ENCODE data around the gene SLC26A3. TPM values are rescaled to one million over a fixed set of nuclear protein-coding genes. Genes with fewer than 3 reads are reported as not detected.

The SLC26A3 gene
- total and polyA plus RNA-seq, 2 experiments from 2014 or later, result not detected

DNA sequence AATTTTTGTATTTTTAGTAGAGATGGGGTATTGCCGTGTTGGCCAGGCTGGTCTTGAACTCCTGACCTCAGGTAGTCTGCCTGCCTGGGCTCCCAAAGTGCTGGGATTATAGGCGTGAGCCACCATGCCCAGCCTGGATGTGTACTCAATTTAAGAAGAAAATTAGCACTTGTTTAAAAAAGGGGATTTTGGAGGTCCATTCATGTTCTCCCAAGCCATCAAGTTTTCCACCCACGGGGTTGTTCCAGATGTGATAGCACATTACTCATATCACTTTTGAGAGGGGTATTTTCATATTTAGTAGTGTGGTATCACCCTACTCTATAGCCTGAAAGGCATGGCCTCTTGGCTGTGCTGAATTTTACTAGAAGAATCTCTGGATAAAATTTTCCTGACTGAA is 10.5 kb upstream of the SLC26A3 start:
- no peaks in the 10 kb centered on the region for H3K9me3 Mint-ChIP-seq
- Histone ChIP-seq H3K79me2 (replicated peaks; ENCODE audit: insufficient read depth) (no peaks in the 10 kb centered on the region), H4K20me1 (replicated peaks; ENCODE audit: insufficient read depth) (no peaks in the 10 kb centered on the region), H3K4me2 (no peak overlapping the region), H3K36me3 (ENCODE audit: insufficient read depth) (no peaks in the 10 kb centered on the region), H3K27ac (ENCODE audit: low read depth) (no peak overlapping the region), H2AFZ (no peak overlapping the region), H3F3A (replicated peaks; ENCODE audit: low read depth) (no peaks in the 10 kb centered on the region), H3K4me1 (ENCODE audit: insufficient read depth) (no peaks in the 10 kb centered on the region), H3K27me3 (ENCODE audit: insufficient read depth) (no peaks in the 10 kb centered on the region), H3K4me3 (no peak overlapping the region), H3K9me2 (ENCODE audit: insufficient read depth) (no peaks in the 10 kb centered on the region)
- H3K36me3 Mint-ChIP-seq (ENCODE audit: low read depth), result no peaks in the 10 kb centered on the region
- peaks cover 2% of the 10 kb centered on the region for H3K27me3 Mint-ChIP-seq (ENCODE audit: insufficient read depth, low read depth, poor library complexity)
- no peak for DNase-seq (ENCODE audit: low spot score)
- no peaks in the 10 kb centered on the region for H3K4me1 Mint-ChIP-seq
- ATAC-seq, result no peak
- no peak overlapping the region for H3K27ac Mint-ChIP-seq
- no peak overlapping the region for H3K4me3 Mint-ChIP-seq
- no peak for TF ChIP-seq EZH2 (IDR thresholded peaks at IDR 0.05; ENCODE audit: low read depth, unreplicated experiment)
- TF ChIP-seq, protein P1, sequence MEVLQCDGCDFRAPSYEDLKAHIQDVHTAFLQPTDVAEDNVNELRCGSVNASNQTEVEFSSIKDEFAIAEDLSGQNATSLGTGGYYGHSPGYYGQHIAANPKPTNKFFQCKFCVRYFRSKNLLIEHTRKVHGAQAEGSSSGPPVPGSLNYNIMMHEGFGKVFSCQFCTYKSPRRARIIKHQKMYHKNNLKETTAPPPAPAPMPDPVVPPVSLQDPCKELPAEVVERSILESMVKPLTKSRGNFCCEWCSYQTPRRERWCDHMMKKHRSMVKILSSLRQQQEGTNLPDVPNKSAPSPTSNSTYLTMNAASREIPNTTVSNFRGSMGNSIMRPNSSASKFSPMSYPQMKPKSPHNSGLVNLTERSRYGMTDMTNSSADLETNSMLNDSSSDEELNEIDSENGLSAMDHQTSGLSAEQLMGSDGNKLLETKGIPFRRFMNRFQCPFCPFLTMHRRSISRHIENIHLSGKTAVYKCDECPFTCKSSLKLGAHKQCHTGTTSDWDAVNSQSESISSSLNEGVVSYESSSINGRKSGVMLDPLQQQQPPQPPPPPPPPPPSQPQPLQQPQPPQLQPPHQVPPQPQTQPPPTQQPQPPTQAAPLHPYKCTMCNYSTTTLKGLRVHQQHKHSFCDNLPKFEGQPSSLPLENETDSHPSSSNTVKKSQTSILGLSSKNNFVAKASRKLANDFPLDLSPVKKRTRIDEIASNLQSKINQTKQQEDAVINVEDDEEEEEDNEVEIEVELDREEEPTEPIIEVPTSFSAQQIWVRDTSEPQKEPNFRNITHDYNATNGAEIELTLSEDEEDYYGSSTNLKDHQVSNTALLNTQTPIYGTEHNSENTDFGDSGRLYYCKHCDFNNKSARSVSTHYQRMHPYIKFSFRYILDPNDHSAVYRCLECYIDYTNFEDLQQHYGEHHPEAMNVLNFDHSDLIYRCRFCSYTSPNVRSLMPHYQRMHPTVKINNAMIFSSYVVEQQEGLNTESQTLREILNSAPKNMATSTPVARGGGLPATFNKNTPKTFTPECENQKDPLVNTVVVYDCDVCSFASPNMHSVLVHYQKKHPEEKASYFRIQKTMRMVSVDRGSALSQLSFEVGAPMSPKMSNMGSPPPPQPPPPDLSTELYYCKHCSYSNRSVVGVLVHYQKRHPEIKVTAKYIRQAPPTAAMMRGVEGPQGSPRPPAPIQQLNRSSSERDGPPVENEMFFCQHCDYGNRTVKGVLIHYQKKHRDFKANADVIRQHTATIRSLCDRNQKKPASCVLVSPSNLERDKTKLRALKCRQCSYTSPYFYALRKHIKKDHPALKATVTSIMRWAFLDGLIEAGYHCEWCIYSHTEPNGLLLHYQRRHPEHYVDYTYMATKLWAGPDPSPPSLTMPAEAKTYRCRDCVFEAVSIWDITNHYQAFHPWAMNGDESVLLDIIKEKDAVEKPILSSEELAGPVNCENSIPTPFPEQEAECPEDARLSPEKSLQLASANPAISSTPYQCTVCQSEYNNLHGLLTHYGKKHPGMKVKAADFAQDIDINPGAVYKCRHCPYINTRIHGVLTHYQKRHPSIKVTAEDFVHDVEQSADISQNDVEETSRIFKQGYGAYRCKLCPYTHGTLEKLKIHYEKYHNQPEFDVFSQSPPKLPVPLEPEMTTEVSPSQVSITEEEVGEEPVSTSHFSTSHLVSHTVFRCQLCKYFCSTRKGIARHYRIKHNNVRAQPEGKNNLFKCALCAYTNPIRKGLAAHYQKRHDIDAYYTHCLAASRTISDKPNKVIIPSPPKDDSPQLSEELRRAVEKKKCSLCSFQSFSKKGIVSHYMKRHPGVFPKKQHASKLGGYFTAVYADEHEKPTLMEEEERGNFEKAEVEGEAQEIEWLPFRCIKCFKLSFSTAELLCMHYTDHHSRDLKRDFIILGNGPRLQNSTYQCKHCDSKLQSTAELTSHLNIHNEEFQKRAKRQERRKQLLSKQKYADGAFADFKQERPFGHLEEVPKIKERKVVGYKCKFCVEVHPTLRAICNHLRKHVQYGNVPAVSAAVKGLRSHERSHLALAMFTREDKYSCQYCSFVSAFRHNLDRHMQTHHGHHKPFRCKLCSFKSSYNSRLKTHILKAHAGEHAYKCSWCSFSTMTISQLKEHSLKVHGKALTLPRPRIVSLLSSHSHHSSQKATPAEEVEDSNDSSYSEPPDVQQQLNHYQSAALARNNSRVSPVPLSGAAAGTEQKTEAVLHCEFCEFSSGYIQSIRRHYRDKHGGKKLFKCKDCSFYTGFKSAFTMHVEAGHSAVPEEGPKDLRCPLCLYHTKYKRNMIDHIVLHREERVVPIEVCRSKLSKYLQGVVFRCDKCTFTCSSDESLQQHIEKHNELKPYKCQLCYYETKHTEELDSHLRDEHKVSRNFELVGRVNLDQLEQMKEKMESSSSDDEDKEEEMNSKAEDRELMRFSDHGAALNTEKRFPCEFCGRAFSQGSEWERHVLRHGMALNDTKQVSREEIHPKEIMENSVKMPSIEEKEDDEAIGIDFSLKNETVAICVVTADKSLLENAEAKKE (CRISPR knock-in tag; IDR thresholded peaks at IDR 0.05), result no peak
- TF ChIP-seq, protein P2, sequence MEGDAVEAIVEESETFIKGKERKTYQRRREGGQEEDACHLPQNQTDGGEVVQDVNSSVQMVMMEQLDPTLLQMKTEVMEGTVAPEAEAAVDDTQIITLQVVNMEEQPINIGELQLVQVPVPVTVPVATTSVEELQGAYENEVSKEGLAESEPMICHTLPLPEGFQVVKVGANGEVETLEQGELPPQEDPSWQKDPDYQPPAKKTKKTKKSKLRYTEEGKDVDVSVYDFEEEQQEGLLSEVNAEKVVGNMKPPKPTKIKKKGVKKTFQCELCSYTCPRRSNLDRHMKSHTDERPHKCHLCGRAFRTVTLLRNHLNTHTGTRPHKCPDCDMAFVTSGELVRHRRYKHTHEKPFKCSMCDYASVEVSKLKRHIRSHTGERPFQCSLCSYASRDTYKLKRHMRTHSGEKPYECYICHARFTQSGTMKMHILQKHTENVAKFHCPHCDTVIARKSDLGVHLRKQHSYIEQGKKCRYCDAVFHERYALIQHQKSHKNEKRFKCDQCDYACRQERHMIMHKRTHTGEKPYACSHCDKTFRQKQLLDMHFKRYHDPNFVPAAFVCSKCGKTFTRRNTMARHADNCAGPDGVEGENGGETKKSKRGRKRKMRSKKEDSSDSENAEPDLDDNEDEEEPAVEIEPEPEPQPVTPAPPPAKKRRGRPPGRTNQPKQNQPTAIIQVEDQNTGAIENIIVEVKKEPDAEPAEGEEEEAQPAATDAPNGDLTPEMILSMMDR (conservative IDR thresholded peaks at IDR 0.05; ENCODE audit: low read depth in 2 of 2), result no peak
- no peak for TF ChIP-seq ZNF331 (CRISPR knock-in tag; IDR thresholded peaks at IDR 0.05; ENCODE audit: low read depth)
- no peak for TF ChIP-seq NANOG (IDR thresholded peaks at IDR 0.05; ENCODE audit: borderline replicate concordance)
- no peak for TF ChIP-seq JUNB (IDR thresholded peaks at IDR 0.05; ENCODE audit: unreplicated experiment)
- no peak for TF ChIP-seq EZH2phosphoT487 (IDR thresholded peaks at IDR 0.05; ENCODE audit: unreplicated experiment)
- TF ChIP-seq, protein P3, sequence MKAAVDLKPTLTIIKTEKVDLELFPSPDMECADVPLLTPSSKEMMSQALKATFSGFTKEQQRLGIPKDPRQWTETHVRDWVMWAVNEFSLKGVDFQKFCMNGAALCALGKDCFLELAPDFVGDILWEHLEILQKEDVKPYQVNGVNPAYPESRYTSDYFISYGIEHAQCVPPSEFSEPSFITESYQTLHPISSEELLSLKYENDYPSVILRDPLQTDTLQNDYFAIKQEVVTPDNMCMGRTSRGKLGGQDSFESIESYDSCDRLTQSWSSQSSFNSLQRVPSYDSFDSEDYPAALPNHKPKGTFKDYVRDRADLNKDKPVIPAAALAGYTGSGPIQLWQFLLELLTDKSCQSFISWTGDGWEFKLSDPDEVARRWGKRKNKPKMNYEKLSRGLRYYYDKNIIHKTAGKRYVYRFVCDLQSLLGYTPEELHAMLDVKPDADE (IDR thresholded peaks at IDR 0.05), result no peak
